GM12865 (cell line): Measurements from ENCODE around the gene LGMN.

ENCODE experiments used
- DNase-seq: peaks from one replicate; pipeline ENCODE4 v3.0.0; 2010; ENCODE audit warnings: low read depth
- H3K4me3 ChIP-seq: 2 replicates; pipeline ENCODE4 v1.5.1; 2011; ENCODE audit warnings: mild to moderate bottlenecking, low read depth, low read length, control low read depth
- CTCF ChIP-seq: IDR thresholded peaks from 2 replicates; pipeline ENCODE4 v1.5.1; 2011; ENCODE audit warnings: low read length, control low read depth, low read depth, inconsistent platforms; ENCODE audit not compliant: insufficient read depth; ENCODE audit errors: missing control alignments

The LGMN gene

GRCh38 chr14:92657457-92658142, 90.8 kb downstream of the LGMN start:
- no peak for DNase-seq
- TF ChIP-seq CTCF: no peak
- no peak overlapping the region for H3K4me3 ChIP-seq

GRCh38 chr14:92656306-92657081, 91.9 kb downstream of the LGMN start:
- DNase-seq: no peak
- peak; percentile 2 for TF ChIP-seq CTCF
- H3K4me3 ChIP-seq: no peak overlapping the region

GRCh38 chr14:92655419-92656201, 92.8 kb downstream of the LGMN start:
- no peak for DNase-seq
- H3K4me3 ChIP-seq: no peak overlapping the region
- no peak for TF ChIP-seq CTCF

- DNase-seq: no peak
- H3K4me3 ChIP-seq: peak overlapping the region; percentile 31
- no peak for TF ChIP-seq CTCF
Observed at GRCh38 chr14:92654239-92654901, 94.1 kb downstream of the LGMN start.
